Measurements from ENCODE around the gene HECW1. TPM values are rescaled to one million over a fixed set of nuclear protein-coding genes. Genes with fewer than 3 reads are reported as not detected.
"Not testable (repeated sequence)": the region's sequence is repeated elsewhere in the genome, so short reads cannot be mapped to it uniquely, and the experiment has no call there.

The HECW1 gene
- total and polyA plus RNA-seq, 2 of the 8 experiments (the other 6 are each of a cell fraction or from before 2014, with no cell fraction given), result 2.9 to 12.7 TPM

- not testable (repeated sequence) for H3K9ac ChIP-seq (replicated peaks in 1 of 4; ENCODE audit: extremely low read depth in 1 of 4, low read depth in 3 of 4, low read length in 3 of 4); H3K18ac ChIP-seq (ENCODE audit: extremely low read depth, low read length); H3K36me3 ChIP-seq (ENCODE audit: control insufficient read depth in 2 of 4, insufficient read depth in 4 of 4, low read length in 3 of 4); H2BK5ac ChIP-seq (ENCODE audit: low read depth, low read length); H3K79me1 ChIP-seq (ENCODE audit: low read depth, low read length); H3K9me3 ChIP-seq (ENCODE audit: insufficient read depth in 2 of 2, low read depth in 1 of 2, low read length in 1 of 2); H3K23ac ChIP-seq (ENCODE audit: insufficient read length); H3K27ac ChIP-seq (ENCODE audit: low read depth, low read length); FAIRE-seq; DNase-seq (ENCODE audit: low read depth in 1 of 2, low spot score in 2 of 2); H2AK5ac ChIP-seq (ENCODE audit: low read depth, low read length); H2AFZ ChIP-seq (ENCODE audit: low read length); H4K5ac ChIP-seq (ENCODE audit: insufficient read length, low read depth, low read length); H3K23me2 ChIP-seq (ENCODE audit: low read depth, low read length); H3K4me2 ChIP-seq (ENCODE audit: insufficient read depth in 1 of 2, low read depth in 2 of 2, low read length in 2 of 2); H3K56ac ChIP-seq (replicated peaks; ENCODE audit: insufficient read length, low read depth, low read length); H4K8ac ChIP-seq (ENCODE audit: extremely low read depth, insufficient read depth, low read length); H2BK120ac ChIP-seq (replicated peaks; ENCODE audit: low read depth, low read length); H4K20me1 ChIP-seq (replicated peaks in 1 of 2; ENCODE audit: control insufficient read depth in 1 of 2, insufficient read depth in 2 of 2, low read length in 2 of 2); H3K79me2 ChIP-seq (ENCODE audit: control insufficient read depth in 1 of 2, insufficient read depth in 2 of 2, low read length in 2 of 2); H3K4me3 ChIP-seq (ENCODE audit: extremely low read depth in 1 of 4, insufficient read depth in 2 of 4, low read depth in 3 of 4, low read length in 4 of 4); H4K91ac ChIP-seq (replicated peaks; ENCODE audit: insufficient read length, low read length); H3K14ac ChIP-seq (ENCODE audit: insufficient read length); H3K4ac ChIP-seq (replicated peaks; ENCODE audit: insufficient read length, low read depth, low read length); H3K27me3 ChIP-seq (replicated peaks in 1 of 4; ENCODE audit: control insufficient read depth in 3 of 4, extremely low read depth in 1 of 4, insufficient read depth in 3 of 4, low read length in 3 of 4)
- ChIA-PET CTCF (ENCODE audit: partially characterized antibody) (interaction anchor here (0.7 to 2.5 kb wide), 15 partner anchors 10 to 297 kb away, joined by 3 to 15 read pairs (median 4); no protein-coding TSS in a partner anchor), POLR2A (ENCODE audit: partially characterized antibody) (interaction anchor here (1.5 kb wide), 1 partner anchor 97 kb away, joined by 4 read pairs; no protein-coding TSS in a partner anchor)
- H2BK20ac ChIP-seq (ENCODE audit: low read length), result peak overlapping the region; percentile 66; the same call in 1 of the 2 replicates
- H2BK15ac ChIP-seq (ENCODE audit: low read length), result peak overlapping the region; percentile 62; the same call in 1 of the 2 replicates
- WGBS, 2 experiments (ENCODE audit: extremely low coverage in 1 of 2, insufficient coverage in 1 of 2, insufficient read length in 1 of 2, insufficient replicate concordance in 2 of 2, low coverage in 1 of 2, low lambda C conversion rate in 2 of 2, missing lambda C conversion rate in 1 of 2), result 90% methylated on average over 11 of the region's 11 CpGs; no CpG with 5 or more reads in 1 of the 2 experiments
- peaks cover 8 to 18% (median 17%) of the 10 kb centered on the region in 4 experiments; a peak in 6 of 7 replicates for H3K4me1 ChIP-seq (replicated peaks in 1 of 4; ENCODE audit: control insufficient read depth in 3 of 4, insufficient read depth in 4 of 4, low read length in 3 of 4)
- peak overlapping the region; percentile 68; the same call in 1 of the 2 replicates for H2BK12ac ChIP-seq (ENCODE audit: low read depth, low read length)
Observed at GRCh38 chr7:43210539-43210938, 98.1 kb downstream of the HECW1 start.

All from H1 (cell line).